Fibroblast of skin of right biceps (primary cell): ENCODE measurements around the gene CXXC5.
A peak's percentile ranks its signal among the peaks of the same experiment; 100 is the strongest.

ENCODE experiments used
- DNase-seq: peaks from one replicate; pipeline ENCODE4 v3.0.0-alpha.2; 2013

The CXXC5 gene

DNA sequence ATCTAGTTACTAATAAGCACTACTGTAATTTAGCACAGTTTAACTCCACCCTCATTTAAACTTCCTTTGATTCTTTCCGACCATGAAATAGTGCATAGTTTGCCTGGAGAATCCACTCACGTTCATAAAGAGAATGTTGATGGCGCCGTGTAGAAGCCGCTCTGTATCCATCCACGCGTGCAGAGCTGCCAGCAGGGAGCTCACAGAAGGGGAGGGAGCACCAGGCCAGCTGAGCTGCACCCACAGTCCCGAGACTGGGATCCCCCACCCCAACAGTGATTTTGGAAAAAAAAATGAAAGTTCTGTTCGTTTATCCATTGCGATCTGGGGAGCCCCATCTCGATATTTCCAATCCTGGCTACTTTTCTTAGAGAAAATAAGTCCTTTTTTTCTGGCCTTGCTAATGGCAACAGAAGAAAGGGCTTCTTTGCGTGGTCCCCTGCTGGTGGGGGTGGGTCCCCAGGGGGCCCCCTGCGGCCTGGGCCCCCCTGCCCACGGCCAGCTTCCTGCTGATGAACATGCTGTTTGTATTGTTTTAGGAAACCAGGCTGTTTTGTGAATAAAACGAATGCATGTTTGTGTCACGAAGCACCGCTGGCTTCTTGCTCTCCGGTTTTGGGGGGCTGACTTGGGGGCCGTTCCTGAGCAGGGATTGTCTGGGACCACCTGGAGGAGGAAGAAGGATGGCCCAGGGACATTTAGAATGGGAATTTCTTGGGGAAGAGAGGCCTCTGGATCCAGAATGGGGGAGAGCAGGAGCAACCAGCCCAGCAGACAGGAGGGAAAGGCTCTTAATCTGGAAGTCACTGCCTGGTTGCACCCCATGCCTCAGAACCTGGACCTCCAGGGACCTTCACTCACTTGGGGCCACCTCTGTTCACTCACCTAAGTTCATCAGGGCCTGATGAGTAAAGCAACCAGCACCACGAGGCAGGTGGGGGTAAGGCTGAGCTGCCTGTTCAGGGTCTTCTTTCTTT is 35.4 kb downstream of the CXXC5 start:
- DNase-seq = no peak

DNA sequence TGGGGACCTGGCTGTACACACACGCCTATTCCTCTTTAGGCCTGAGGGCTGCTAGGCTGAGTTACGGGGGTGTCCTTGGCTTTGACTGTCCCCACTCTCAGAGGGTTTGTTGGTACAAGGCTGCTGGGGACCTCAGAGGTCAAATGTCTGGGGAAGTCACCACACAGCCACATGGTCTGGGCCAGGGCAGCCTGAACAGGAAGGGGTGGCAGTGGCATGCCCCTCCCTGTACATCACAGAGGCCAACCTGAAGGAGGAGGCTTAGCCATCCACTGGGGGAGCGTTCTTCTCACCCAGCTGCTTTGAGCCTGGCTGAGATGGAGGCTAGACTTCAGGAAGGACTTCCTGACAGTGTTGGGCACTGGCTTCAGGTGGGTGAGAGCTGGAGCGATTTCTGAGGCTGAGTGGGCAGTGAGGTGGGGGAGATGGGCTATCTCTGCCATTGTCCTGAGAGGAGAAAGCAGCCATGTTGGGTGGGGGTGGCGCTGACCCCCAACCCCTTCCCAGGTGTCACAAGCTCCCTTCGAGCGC is 36.3 kb downstream of the CXXC5 start:
- no peak for DNase-seq

DNA sequence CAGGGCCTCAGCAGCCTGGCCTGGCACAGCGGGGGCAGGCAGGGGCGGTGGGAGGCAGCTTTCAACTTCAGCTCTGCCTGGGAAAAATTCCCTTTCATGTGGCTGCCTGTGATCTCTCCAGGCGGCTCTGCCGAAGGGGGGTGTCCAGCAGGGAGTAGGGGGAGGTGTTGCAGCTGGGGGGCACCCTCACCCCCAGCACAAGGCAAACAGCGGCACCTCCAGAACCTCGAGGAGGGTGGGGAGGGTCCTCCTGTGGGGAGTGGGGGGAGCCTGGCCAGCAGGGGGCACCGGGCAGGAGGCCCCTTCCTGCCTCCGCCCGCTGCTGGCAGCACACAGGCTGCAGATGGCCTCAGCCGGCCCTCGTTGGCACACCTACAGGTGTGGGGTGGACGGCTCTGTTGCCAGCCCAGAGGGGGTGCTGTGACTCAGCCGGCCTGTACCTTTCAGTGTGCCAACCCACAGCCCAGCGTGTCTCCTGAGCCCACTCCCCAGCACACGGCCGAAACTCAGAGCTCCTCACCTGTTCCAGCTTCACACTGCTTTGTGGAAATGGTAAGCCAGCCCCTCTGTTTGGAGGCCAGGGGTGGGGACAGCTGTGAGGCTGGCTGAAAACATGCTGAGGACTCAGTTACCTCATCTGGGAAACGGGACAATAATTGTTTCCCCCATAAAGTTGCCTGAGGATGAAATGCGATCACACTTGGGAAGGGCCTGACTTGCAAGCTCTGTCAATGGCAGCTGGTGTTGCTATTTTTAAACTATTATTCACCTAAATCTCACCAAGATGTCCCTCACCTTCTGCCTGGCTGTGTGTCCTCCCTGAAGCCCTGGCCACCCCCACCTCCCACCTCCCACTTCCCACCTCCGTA is 37.0 kb downstream of the CXXC5 start:
- no peak for DNase-seq

DNA sequence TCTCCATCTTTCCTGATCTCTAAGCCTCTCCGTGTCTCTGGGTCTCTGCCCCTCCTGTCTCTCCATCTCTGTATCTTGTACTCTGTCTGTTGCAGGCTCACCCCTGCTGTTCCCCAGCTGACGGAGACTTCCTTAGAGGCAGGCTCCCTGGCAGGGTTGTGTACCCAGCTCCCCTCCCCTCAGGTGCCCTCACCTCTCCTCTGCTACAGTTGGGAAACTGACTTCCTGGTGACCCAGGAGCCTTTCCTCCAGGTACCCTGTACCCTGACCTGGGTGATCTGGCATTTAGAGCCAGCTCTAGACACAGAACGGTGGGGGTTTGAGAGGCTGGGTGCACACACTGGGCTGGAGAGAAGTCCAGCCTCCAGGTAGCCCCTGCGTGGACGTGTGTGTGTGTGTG is 37.7 kb downstream of the CXXC5 start:
- DNase-seq = no peak

DNA sequence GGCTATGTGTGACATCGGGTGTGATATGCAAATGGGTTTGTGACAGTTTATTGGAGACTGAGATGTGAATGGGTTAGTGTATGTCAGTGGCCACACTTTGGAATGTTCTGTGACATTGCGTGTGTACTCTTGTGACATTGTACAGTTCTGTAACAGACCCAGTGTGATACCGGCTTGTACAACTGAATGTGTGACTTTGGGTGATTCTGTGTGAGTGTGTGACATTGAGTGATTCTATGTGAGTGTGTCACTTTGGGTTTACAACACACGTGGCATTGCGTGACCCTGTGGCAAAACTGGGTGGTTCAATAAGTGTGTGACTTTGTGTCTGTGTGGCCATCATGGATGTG is 38.2 kb downstream of the CXXC5 start:
- no peak for DNase-seq

DNA sequence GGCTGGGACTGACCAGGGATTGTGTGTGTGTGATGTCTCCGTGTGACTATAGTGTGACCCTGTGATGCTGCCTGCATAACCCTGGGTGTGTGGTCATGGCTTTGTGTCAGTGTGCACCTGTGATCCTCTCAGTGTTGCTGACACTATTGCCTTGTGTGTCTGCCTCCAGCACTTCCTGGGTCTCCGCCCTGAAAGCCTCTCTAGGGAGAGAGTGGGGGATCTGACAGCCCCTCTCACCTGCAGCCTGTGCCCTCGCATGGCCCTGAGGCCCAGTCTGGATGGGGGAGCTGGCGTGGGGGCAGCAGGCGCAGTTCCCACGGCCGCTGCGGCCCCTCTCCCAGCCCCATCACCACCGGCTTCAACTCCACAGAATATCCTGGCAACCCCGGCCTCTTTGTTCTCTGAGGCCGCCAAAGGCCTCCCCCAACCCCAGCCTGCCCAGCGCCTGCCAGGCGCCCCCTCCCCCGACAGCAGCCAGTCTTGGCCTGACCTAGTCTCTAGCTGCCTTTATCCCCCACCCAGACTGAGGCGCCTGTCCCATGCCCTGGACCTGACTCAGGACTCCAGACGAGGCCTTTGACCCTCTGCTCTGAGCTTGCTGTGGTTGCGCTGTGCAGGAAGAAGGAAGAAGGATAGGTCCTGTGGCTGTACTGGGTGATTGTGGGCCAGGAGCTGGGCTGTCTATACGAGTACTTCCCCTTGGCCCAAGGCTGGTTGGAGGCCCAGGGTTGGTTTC is 38.7 kb downstream of the CXXC5 start:
- DNase-seq = no peak

DNA sequence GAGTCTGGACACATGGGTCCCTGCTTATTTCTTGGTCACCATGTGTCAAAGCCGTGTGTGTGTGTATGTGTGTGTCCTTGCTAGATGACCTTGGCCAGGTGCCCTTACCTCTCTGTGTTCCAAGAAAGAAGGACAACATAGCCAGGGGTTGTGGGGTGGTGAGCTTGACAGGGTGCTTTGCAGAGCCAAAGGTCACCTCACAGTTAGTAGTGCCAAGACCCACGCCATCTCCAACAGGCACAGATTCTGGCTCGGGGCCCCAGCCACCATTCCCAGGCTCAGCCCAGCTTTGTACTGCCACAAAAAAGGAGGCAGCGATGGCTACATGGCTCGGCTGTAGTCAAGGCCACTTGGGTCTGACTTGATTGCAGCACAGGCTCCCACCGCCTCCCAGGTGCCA is 39.5 kb downstream of the CXXC5 start:
- DNase-seq = no peak

DNA sequence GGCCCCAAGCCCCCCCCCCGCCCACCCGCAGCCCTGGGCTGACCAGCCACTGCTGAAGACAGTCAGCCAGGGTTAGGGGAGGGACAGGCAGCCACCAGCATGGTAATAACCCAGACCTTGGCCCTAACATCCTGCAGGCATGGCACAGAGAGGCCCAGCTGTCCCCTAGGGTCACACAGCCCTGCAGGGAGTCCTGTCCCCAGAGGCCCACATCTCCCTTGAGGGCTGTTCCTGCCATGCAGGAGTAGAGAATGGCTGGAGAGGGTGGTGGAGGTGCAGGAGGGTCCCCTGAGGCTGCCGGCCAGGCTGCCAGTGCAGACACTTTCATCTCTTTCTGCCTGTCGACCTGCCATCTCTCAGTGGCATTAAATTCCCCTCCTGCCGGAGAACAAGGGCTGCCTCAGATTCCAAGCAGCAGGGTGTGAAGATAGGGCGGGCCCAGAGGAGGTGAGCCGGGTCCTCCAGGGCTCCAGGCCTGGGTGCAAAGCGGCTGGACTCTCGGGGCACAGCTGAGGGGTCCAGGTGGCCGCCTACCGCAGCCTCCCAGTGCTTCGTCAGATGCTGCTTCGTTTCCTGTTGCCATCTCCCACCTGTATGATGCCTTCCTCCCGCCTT is 40.0 kb downstream of the CXXC5 start:
- no peak for DNase-seq

DNA sequence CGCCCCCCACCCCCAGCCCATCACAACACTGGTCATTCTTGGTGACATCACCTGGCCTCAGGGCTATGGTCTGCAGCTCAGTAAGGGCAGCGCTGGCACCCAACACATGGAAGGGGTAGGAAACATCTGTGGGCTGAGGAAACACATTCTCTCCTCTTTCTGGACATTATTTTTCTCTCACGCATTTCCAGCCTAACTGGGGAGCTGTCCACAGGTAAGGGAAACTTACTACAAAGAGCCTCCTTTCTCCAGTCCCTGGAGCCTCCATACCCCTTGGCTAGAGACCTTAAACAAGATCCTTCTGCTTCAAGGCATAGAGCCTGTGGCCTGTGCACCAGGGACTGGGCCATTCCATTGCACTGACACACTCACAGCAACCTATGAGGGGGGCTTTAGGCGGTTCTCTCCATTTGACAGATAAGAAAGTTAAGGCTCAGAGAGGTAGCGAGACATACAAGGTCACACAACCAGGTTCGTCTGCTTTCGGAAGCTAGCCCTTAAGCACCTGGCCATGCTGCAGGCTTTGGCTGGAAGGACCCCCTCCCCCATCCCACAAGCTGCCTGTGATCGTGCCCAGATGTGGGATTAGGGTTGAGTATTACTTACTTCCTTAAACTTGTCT is 40.7 kb downstream of the CXXC5 start:
- DNase-seq = peak; percentile 47

DNA sequence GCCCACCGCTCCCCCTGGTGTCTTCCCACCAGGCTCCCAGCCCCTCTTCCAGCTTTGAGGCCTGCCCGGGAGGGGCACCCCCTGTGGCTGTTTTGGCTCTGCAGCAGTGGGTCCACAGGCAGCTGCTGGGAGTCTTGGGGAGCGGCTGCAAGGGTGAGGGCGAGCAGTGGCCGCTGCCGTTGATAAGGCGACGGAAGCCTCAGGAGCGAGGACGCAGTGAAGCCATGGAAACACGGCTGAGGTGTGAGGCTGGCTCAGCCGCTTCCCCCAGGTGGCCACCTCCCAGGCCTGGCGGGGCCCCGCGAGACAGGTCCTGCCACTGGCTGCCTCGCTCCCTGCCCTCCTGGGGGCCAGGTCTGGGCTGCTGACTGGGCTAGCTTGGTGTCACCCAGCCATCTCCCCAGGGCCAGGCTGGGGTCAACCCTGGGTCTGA is 41.5 kb downstream of the CXXC5 start:
- no peak for DNase-seq

DNA sequence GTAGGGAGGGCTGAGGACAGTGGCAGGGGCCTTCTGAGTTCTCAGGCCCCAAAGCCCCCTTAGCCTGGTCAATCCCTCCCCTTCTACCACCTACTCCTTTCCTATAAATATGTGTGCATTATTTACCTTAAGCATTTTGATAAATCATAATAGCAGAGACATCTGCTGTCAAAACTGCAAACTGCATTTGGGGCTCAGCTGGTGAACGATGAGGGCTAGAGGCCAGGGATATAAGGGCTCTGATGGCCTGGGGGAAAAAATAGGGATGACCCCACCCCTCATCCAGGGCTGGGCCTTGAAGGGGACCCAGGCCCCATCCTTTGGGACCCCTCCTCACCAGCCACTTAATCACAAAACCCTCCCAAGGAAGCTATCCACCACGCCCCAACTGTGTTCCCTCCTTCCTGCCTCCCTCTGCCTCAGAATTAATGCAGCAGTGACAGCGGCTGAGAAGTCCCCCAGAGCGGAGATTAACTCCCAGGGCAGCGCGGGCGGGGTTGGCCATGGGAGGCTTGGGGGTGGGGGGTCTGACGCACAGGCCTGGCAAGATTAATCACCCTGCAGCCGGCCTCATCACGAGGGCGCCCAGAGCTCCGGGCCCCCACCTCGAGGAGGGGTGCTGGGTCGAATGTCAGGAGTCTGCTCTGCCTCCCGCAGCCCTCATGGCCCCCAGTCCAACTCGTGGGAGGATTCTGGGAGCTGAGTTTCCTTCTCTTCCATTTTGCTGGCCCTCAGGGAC is 42.1 kb downstream of the CXXC5 start:
- DNase-seq = peak; percentile 84

DNA sequence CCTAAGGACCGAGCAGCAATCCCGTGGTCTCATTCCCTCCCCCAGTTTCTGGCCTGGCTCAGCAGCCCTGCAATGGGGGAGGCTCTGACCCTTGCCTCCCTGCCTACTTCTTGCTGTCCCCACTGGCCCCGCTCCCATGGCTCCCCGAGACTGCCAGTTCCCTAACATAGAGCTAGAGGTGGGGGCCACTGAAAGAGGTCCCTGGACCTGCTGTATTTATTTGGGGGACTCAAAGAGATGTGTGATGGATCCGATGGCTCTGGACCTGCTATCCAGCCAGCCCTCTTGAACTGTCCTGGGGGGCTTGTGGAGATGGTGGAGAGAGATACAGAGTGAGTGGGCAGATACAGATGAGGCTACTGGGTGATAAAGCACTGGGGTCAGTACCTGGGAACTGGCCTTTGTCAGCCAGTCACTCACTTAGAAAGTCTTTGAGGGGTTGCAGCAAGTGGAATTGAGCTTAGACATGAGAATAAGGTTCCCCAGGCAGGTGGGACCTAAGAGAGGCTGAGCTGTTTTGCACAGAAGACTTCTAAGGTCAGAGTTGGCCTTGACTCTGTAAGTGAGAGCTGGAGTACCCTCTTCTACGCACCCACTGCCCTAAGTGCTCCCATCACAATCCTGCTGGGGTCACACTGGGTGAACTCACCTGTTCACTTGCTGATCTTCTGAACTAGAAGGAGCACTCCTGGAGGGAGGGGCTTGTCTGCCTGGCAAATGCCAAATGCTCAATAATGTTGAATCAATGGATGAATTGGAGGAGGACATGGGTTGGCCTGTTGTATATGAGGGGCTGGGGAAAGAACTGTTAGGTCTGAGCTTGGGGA is 42.9 kb downstream of the CXXC5 start:
- no peak for DNase-seq

DNA sequence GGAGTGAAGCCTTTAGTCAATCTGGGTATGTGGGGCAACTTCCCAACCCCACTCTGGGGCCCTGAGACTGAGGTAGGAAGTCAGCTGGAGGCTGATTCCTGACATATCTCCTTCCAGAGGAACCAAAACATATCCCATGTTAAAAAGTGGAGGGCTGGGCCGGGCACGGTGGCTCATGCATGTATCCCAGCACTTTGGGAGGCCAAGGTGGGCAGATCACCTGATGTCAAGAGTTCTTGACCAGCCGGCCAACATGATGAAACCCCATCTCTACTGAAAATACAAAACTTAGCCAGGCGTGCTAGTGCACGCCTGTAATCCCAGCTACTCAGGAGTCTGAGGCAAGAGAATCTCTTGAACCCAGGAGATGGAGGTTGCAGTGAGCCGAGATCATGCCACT is 44.0 kb downstream of the CXXC5 start:
- DNase-seq = no peak

DNA sequence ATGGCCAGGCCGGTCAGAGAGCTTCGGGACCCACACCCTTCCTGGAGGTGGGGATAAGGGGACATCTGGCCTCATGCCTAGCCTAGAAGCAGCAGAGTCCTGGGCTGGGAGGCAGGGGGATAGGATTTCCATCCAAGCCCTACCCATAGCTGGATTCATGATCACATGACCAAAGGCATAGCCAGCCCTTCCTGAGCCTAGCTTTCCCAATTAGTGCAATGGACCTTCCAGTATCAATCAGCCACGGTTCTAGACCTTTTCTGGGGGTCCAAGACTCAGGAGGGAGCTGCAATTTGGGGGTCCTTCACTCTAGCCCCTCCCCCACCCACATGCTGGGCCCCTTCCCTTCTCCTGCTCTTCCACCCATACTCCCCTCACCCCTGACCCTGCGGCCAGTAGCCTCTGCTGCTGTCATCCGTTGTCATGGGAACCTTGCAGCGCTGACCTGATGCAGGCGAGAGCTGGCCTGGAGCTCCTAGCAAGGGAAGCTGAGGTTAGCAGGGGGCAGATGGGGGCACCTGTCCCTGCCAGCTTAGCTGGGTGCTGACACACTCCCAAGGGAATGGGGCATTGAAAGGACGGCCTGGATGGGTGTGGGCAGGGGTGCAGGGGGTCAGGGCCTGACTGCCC is 44.6 kb downstream of the CXXC5 start:
- no peak for DNase-seq

DNA sequence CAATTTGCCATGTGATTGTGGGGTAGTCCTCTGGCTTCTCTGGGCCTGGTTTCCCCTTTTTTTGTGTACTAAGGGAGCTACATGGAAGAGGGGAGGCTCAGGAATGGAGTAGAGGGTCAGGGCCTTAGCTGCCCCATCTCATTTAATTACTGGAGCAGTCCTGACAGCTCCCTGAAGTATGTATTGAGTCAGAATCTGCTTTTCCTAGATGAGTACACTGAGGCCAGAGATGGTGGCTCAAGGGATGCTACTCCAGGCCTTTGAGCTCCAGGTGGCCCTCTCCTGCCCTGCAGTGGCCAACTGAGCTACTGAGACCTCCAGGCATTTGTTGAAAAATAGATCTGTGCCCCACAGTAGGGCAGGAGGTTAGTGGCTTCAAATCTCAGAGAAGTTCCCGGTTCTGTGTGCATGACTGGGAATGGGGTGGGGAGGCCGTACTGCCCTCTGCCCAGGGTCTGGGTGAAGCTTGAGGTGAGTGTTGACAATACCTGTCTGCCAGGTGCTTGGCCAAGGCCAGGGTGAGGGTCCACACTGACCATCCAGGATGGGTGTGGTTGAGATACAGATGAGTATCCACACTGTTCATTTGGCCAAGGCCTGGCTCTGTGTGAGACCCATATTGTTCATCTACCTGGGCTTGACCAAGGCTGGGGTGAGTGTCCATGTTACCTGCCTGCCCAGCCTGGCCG is 45.7 kb downstream of the CXXC5 start:
- peak; percentile 34 for DNase-seq

DNA sequence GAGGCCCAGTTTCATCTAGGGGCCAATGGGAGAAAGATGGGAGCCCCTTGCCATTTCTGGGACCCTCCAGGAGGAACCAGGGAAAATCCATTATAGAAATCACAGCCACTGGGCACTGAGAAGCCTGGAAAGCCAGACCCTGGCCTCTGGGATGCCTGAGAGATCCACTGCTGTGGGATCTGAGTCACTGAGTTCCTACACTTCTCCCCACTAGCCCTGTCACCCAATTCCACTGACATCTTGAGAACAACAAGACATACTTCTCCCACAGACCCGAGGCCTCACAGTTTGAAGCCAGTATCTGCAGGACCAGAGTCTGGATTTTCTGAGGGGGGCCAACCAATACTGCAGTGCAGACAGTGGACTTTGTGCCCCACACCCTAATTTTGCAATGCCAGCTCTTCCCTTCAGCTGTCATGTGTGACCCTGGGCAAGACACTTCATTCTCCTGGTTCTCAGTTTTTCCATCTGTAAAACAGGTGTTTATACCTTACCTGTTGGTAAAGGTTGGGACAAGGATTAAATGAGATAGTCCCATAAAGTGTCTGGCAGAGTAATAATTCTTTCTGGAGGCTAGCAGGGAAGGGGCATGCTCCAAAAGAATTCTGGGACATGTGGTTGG is 46.5 kb downstream of the CXXC5 start:
- DNase-seq = peak; percentile 42

DNA sequence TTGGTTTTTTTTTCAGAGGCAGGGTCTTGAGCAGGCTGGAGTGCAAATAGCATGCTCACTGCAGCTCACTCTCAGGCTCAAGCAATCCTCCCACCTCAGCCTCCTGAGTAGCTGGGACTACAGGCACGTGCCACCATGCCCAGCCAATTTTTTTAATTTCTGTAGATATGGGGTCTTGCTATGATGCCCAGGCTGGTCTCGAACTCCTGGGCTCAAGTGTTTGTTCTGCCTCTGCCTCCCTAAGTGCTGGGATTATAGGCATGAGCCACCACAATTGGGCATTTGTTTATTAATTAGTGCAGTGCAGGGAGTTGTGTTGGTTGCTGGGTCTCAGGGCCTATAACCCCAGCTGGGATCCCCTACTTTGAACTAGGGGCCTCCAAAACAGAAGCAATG is 47.0 kb downstream of the CXXC5 start:
- DNase-seq = no peak

DNA sequence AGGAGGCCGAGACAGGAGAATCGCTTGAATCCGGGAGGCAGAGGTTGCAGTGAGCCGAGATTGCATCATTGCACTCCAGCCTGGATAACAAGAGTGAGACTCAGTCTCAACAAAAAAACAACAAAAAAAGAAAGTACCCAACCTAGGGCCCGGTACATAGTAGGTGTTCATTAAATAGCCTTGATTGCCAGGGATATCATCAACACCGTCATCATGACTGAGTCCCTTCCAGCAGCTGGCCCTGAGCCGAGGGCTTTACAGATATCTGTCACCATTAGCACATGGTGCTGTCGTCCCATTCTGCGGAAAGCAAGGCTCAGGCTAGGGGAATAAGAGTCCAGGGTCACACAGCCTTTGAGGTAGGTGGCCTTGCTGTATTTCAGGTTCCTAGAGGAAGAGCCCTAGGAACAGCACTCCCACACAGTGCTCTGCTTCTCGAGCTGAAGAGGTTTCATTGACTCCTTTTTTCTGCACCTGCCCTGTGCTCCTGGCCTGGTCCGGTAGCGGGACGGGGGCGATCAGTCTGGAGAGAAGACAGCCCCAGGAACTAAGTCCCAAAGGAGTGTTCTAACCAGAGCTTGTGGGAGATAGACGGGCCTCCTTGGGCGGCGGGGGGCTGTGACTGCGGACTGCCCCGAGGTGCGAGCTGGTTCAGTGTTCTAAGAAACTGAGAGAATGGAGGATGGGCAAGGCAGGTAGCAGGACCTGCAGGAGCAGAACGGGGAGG is 48.2 kb downstream of the CXXC5 start:
- DNase-seq = peak; percentile 34
